H9 (cell line): ENCODE measurements around the gene SLC1A5. TPM values are rescaled to one million over a fixed set of nuclear protein-coding genes. Genes with fewer than 3 reads are reported as not detected.

Source experiments
- DNase-seq: peaks from one replicate; pipeline ENCODE4 v3.0.0-alpha.2; 2017
- H2AFZ ChIP-seq: one replicate; pipeline ENCODE4 v1.6.1; 2013; ENCODE audit warnings: mild to moderate bottlenecking, low read length, control low read depth, moderate library complexity
- H2AK5ac ChIP-seq: 2 replicates; pipeline ENCODE4 v1.6.1; 2013; ENCODE audit warnings: low read length, control low read depth, mixed read lengths; ENCODE audit not compliant: insufficient read length
- H2BK120ac ChIP-seq: one replicate; pipeline ENCODE4 v1.6.1; 2013; ENCODE audit warnings: low read depth, mild to moderate bottlenecking, low read length, control low read depth, inconsistent platforms; ENCODE audit not compliant: poor library complexity, severe bottlenecking
- H2BK12ac ChIP-seq: 2 replicates; pipeline ENCODE4 v1.6.1; 2013; ENCODE audit warnings: low read length, control low read depth, mixed read lengths, low read depth; ENCODE audit not compliant: insufficient read length
- H2BK15ac ChIP-seq: 2 replicates; pipeline ENCODE4 v1.6.1; 2013; ENCODE audit warnings: low read depth, low read length, control low read depth
- H2BK20ac ChIP-seq: one replicate; pipeline ENCODE4 v1.6.1; 2013; ENCODE audit warnings: low read depth, mild to moderate bottlenecking, low read length, control low read depth, inconsistent platforms; ENCODE audit not compliant: poor library complexity, severe bottlenecking
- H2BK5ac ChIP-seq: 2 replicates; pipeline ENCODE4 v1.6.1; 2013; ENCODE audit warnings: low read length, control low read depth, mixed read lengths; ENCODE audit not compliant: insufficient read length
- H3K14ac ChIP-seq: 2 replicates; pipeline ENCODE4 v1.6.1; 2013; ENCODE audit warnings: low read length, control low read depth; ENCODE audit not compliant: insufficient read depth
- H3K18ac ChIP-seq: 2 replicates; pipeline ENCODE4 v1.6.1; 2013; ENCODE audit warnings: low read depth, mild to moderate bottlenecking, mixed read lengths, low read length, control low read depth; ENCODE audit not compliant: insufficient read length
- H3K23ac ChIP-seq: 2 replicates; pipeline ENCODE4 v1.6.1; 2013; ENCODE audit warnings: low read length, control low read depth, mixed read lengths, low read depth; ENCODE audit not compliant: insufficient read length
- H3K23me2 ChIP-seq: 2 replicates; pipeline ENCODE4 v1.6.1; 2013; ENCODE audit warnings: low read depth, mild to moderate bottlenecking, mixed read lengths, low read length, control low read depth; ENCODE audit not compliant: insufficient read length, poor library complexity, severe bottlenecking
- H3K27ac ChIP-seq: 2 replicates; pipeline ENCODE4 v1.5.1; 2013; ENCODE audit warnings: low read length, control low read depth, mixed read lengths, low read depth; ENCODE audit not compliant: insufficient read length
- H3K27me3 ChIP-seq: 2 replicates; pipeline ENCODE4 v1.6.1; 2013; ENCODE audit warnings: low read length, control low read depth, inconsistent platforms; ENCODE audit not compliant: insufficient read depth
- H3K4ac ChIP-seq: 2 replicates; pipeline ENCODE4 v1.6.1; 2013; ENCODE audit warnings: low read depth, mild to moderate bottlenecking, control low read depth, inconsistent platforms, low read length, moderate library complexity
- H3K4me1 ChIP-seq: 2 replicates; pipeline ENCODE4 v1.6.1; 2013; ENCODE audit warnings: low read length, control low read depth, inconsistent platforms; ENCODE audit not compliant: insufficient read depth
- H3K4me2 ChIP-seq: 2 replicates; pipeline ENCODE4 v1.6.1; 2013; ENCODE audit warnings: low read length, control low read depth, mixed read lengths; ENCODE audit not compliant: insufficient read length, insufficient read depth
- H3K56ac ChIP-seq: 2 replicates; pipeline ENCODE4 v1.6.1; 2013; ENCODE audit warnings: low read depth, mild to moderate bottlenecking, mixed read lengths, low read length, control low read depth; ENCODE audit not compliant: insufficient read length
- H3K79me1 ChIP-seq: 2 replicates; pipeline ENCODE4 v1.6.1; 2013; ENCODE audit warnings: low read depth, mild to moderate bottlenecking, moderate library complexity, low read length, control low read depth, inconsistent platforms; ENCODE audit not compliant: insufficient read depth, poor library complexity, severe bottlenecking
- H3K79me2 ChIP-seq: 2 replicates; pipeline ENCODE4 v1.6.1; 2013; ENCODE audit warnings: low read length, control low read depth, inconsistent platforms; ENCODE audit not compliant: insufficient read depth
- H3K9ac ChIP-seq: 2 replicates; pipeline ENCODE4 v1.6.1; 2013; ENCODE audit warnings: low read length, control low read depth, mixed read lengths; ENCODE audit not compliant: insufficient read length; ENCODE audit errors: extremely low read depth
- H3K9me3 ChIP-seq: one replicate; pipeline ENCODE4 v1.6.1; 2013; ENCODE audit warnings: low read depth, low read length, inconsistent platforms; ENCODE audit not compliant: control insufficient read depth
- H3T11ph ChIP-seq: one replicate; pipeline ENCODE4 v1.6.1; 2013; ENCODE audit warnings: mild to moderate bottlenecking, low read length, control low read depth, inconsistent platforms
- H4K20me1 ChIP-seq: one replicate; pipeline ENCODE4 v1.6.1; 2013; ENCODE audit not compliant: control insufficient read depth, insufficient read length, insufficient read depth
- H4K5ac ChIP-seq: 2 replicates; pipeline ENCODE4 v1.6.1; 2013; ENCODE audit warnings: low read depth, mild to moderate bottlenecking, mixed read lengths, low read length, control low read depth; ENCODE audit not compliant: insufficient read length
- H4K8ac ChIP-seq: replicated peaks from 2 replicates; pipeline ENCODE4 v1.6.1; 2013; ENCODE audit warnings: low read length, control low read depth, mixed read lengths, low read depth; ENCODE audit not compliant: insufficient read length
- H4K91ac ChIP-seq: 2 replicates; pipeline ENCODE4 v1.6.1; 2013; ENCODE audit warnings: low read depth, mild to moderate bottlenecking, moderate library complexity, mixed read lengths, low read length, control low read depth; ENCODE audit not compliant: insufficient read length
- H3K27ac Mint-ChIP-seq, 3 experiments: 2 replicates in 2 of 3; 3 replicates in 1 of 3; pipeline ENCODE4 v1.8.0; 2020 to 2021; ENCODE audit warnings: mixed read lengths in 3 of 3, mild to moderate bottlenecking in 1 of 3, moderate library complexity in 1 of 3
- H3K27me3 Mint-ChIP-seq: 2 replicates; pipeline ENCODE4 v1.8.0; 2021; ENCODE audit warnings: low read depth, mild to moderate bottlenecking, moderate library complexity, mixed read lengths
- H3K36me3 Mint-ChIP-seq, 3 experiments: 2 replicates in 2 of 3; 3 replicates in 1 of 3; pipeline ENCODE4 v1.8.0; 2020 to 2021; ENCODE audit warnings: low read depth in 3 of 3, mixed read lengths in 3 of 3; ENCODE audit not compliant: insufficient read depth in 1 of 3
- H3K4me1 Mint-ChIP-seq, 2 experiments: 2 replicates each; pipeline ENCODE4 v1.8.0; 2020; ENCODE audit warnings: mixed read lengths in 2 of 2
- H3K4me3 Mint-ChIP-seq, 2 experiments: 2 replicates in 1 of 2; 3 replicates in 1 of 2; pipeline ENCODE4 v1.8.0; 2020 to 2021; ENCODE audit warnings: mild to moderate bottlenecking in 2 of 2, mixed read lengths in 2 of 2, moderate library complexity in 1 of 2
- H3K9me3 Mint-ChIP-seq, 2 experiments: 2 replicates in 1 of 2; 3 replicates in 1 of 2; pipeline ENCODE4 v1.8.0; 2020; ENCODE audit warnings: mild to moderate bottlenecking in 2 of 2, mixed read lengths in 2 of 2, moderate library complexity in 1 of 2
- CTCF ChIP-seq: fragments of 200-600 bp; sonication (generic); conservative IDR thresholded peaks from 3 replicates; pipeline ENCODE4 v1.8.0; 2021; ENCODE audit warnings: antibody characterized with exemption, mild to moderate bottlenecking
- WGBS: extraction: QIAGEN DNeasy Blood & Tissue Kit; methylation state at CpG from one replicate; pipeline ENCODE4 v1.1.7; 2013; ENCODE audit warnings: missing lambda C conversion rate, low lambda C conversion rate, mixed read lengths; ENCODE audit not compliant: insufficient read length; ENCODE audit errors: extremely low coverage; 5-methylcytosine and 5-hydroxymethylcytosine counted together
- total RNA-seq: library from RNA; stranded (reverse); gene quantifications from 2 replicates; pipeline ENCODE4 v1.2.1, GENCODE V29; 2021

SLC1A5 gene
- total RNA-seq, 1 experiment from 2014 or later: 258 TPM

GRCh38 chr19:46730187-46730586 is 58.2 kb downstream of the SLC1A5 start:
- Mint-ChIP-seq H3K4me1 (peaks cover 16 to 27% of the 10 kb centered on the region in 2 experiments), H3K9me3 (no peaks in the 10 kb centered on the region), H3K4me3 (no peak overlapping the region), H3K27ac (no peak overlapping the region; a peak in 1 of 7 replicates), H3K36me3 (peaks cover 49 to 90% (median 84%) of the 10 kb centered on the region in 3 experiments), H3K27me3 (no peaks in the 10 kb centered on the region; the same call in 1 of the 2 replicates)
- Histone ChIP-seq H4K5ac (no peak overlapping the region), H3K9me3 (no peaks in the 10 kb centered on the region), H3K79me2 (no peaks in the 10 kb centered on the region; the same call in 1 of the 2 replicates), H3K9ac (no peak overlapping the region), H3T11ph (no peak overlapping the region), H3K23me2 (no peaks in the 10 kb centered on the region), H4K8ac (no peak overlapping the region), H2BK15ac (no peak overlapping the region), H3K4ac (no peak overlapping the region), H3K4me1 (no peaks in the 10 kb centered on the region), H3K4me2 (no peak overlapping the region), H4K91ac (no peak overlapping the region), H3K18ac (no peak overlapping the region), H2AFZ (no peak overlapping the region), H2BK5ac (no peak overlapping the region), H4K20me1 (peaks cover 4% of the 10 kb centered on the region), H3K79me1 (no peaks in the 10 kb centered on the region), H2AK5ac (no peak overlapping the region), H3K14ac (no peak overlapping the region), H2BK12ac (no peak overlapping the region), H3K27me3 (no peaks in the 10 kb centered on the region), H2BK20ac (no peak overlapping the region), H3K27ac (no peak overlapping the region), H2BK120ac (no peak overlapping the region), H3K56ac (no peak overlapping the region), H3K23ac (no peak overlapping the region)
- WGBS: no CpG with 5 or more reads among the region's 9 CpGs
- no peak for DNase-seq
- TF ChIP-seq CTCF: no peak
